GM10266 (cell line): ENCODE measurements around the gene MKNK1.

Source experiments
- DNase-seq: peaks from one replicate; pipeline ENCODE4 v3.0.0; 2012; ENCODE audit errors: extremely low spot score
- TF ChIP-seq, protein P1 (sequence below): IDR thresholded peaks from 2 replicates; pipeline ENCODE4 v1.5.1; 2012; ENCODE audit warnings: mild to moderate bottlenecking, low read depth; ENCODE audit not compliant: control insufficient read depth, insufficient read depth; ENCODE audit errors: missing control alignments

The MKNK1 gene

DNA sequence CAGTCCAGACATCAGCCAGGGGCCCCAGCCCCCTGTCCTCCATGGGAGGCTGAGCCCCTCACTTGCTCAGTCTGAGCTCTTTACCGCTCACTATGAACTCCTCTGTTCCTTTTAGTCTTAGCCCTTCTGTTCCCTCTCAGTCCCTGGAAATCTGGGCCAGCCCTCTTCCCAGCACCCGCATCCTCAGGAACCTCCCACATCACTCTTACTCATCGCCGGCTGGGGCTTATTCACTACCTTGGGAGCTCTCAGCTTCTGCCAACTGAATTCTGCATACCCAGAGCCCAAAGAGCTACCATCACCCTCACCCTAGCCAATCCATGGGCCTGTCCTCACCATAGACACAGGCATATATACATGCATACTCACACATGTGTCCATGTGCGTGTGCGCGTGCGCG lies 64.1 kb downstream of the MKNK1 start:
- DNase-seq: no peak
- TF ChIP-seq, protein P1, sequence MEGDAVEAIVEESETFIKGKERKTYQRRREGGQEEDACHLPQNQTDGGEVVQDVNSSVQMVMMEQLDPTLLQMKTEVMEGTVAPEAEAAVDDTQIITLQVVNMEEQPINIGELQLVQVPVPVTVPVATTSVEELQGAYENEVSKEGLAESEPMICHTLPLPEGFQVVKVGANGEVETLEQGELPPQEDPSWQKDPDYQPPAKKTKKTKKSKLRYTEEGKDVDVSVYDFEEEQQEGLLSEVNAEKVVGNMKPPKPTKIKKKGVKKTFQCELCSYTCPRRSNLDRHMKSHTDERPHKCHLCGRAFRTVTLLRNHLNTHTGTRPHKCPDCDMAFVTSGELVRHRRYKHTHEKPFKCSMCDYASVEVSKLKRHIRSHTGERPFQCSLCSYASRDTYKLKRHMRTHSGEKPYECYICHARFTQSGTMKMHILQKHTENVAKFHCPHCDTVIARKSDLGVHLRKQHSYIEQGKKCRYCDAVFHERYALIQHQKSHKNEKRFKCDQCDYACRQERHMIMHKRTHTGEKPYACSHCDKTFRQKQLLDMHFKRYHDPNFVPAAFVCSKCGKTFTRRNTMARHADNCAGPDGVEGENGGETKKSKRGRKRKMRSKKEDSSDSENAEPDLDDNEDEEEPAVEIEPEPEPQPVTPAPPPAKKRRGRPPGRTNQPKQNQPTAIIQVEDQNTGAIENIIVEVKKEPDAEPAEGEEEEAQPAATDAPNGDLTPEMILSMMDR: no peak

DNA sequence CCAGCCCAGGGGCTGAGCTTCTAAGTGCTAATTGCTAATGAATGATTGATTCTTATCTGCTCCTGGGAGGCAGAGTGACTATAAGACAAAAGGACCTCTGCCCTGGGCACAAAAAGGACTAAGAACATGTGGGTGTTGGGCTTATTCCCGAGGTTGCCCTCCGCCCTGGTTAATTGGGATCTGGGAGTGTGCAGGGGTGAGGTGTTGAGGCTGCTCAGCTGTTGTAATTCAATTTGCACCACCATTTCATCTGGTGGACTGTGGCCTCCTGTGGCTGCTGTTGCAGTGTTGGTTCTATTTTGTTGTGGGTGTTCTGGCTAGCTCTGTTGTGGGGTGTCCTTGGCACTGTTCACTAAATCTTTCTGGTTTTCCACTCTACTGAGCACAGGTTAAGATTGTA lies 65.9 kb downstream of the MKNK1 start:
- DNase-seq: no peak
- TF ChIP-seq, protein P1: no peak

DNA sequence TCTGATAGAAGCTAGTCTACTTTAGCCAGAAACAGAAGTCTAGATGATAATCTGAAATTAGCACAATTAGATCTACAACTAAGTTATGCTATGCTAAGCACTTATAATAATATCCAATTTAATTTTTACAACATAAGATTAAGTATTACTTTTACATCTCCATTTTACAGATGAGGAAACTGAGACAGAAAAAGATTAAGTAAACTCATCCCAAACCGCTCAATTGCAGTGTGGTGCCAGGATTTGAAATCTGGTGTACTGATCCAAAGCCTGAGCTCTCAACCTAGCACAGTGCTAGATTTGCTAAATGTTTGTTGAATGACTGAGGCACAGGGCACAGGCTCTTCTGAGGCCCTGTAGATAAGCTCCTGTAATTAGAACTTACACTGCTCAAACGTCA lies 66.4 kb downstream of the MKNK1 start:
- no peak for DNase-seq
- TF ChIP-seq, protein P1: no peak

DNA sequence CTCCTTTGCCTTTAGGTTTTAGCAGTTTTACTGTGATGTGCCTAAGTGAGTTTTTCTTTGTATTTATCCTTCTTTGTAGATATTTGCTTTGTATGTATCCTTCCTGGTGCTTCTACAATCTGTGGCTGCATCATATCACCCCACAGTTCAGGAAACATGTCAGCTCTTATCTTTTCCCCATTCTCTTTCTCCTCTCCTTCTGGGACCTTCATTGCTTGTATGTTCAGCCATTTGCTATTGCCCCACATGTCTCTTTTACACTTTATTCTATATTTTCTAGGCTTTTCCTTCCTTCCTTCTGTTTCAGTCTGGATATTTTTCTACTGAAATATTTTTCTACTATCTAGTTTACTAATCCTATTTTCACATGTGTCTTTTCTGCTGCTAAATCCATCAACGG lies 67.5 kb downstream of the MKNK1 start:
- DNase-seq: no peak
- TF ChIP-seq, protein P1: no peak

DNA sequence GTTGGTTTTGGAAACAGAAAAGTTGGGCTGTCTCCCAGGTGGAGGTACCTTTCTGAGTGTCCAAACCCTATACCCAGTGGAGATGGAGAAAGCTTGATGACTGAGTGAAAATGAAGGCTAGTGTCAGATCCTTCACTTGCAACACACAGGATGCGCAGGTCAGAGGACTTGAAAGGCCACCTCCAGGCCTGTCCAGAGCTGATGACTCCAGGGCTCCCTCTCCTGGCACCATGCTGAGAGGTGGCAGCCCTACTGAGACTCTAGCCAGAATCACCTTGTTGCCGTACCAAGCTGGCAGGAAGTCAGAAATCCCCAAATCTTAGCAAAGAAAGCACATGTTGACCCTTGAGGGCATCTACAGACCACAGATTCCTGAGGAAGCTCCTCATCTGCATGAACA lies 69.0 kb downstream of the MKNK1 start:
- peak; percentile 69 for DNase-seq
- TF ChIP-seq, protein P1: peak; percentile 54

DNA sequence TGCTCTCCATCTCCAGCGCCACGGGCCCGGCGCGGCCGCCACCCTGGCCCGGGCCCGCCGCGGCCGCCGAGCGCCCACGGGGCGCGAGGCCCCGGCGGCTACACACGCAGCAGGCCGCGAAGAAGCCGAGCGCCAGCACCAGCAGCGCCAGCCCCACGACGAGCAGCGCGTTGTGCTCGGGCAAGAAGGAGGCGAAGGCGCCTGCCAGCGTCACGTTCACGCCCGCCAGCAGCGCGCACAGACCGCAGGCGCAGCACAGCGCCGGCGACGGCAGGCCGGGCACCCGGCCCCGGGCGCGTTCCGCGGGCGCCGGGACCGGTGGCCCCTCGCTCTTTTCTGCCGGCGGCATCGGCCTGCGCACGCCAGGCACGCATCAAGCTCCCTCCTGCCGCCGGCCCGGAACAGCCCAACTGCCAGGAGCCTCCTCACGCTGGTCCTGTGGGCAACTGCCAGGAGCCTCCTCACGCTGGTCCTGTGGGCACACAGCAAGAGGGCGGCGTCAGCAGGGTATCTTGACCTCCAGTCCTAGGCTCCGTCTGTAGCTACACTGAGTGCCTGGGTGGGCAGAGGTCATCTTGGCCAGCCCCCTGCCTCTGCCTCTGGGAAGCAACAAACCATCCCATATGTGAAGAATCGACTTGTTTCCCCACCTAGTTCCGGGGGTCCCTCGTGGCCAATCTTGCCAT lies 70.7 kb downstream of the MKNK1 start:
- TF ChIP-seq, protein P1: no peak
- peak; percentile 57 for DNase-seq

DNA sequence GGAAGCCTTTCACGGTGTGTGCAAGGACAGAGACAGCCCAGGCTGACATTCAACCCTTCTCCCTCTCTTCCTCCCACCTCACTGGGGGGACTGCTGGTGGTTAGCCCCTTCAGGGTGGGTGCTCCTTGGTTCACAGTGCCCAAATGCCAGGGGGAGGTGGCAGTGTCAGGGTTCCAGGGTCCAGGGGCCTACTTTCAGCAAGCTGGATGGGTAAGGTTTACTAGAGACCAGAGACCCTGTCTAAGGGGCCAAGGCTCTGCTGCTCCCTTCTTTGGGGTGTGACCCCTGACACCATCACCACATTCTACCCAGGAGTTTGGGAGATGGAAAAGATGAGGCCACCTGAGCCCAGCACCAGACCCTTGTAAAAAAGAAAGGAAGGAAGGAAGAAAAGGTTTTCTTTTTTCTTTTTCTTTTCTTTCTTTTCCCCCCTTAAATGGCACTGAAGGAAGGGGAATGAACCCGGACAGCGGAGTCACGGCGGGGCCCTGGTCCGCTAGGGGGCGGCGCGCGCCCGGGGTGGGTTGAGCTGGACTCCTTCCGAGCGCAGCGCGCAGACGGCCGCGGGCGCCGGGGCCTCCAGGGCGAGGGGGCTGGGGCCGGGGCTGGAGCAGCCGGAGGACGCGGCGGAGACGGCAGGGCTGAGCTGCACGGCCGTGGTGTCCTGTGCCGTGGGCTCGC lies 71.4 kb downstream of the MKNK1 start:
- DNase-seq: peak; percentile 88
- TF ChIP-seq, protein P1: peak; percentile 67
